Measurements from ENCODE around the gene PCDHGA1. TPM values are rescaled to one million over a fixed set of nuclear protein-coding genes. Genes with fewer than 3 reads are reported as not detected.
"Not testable (repeated sequence)": the region's sequence is repeated elsewhere in the genome, so short reads cannot be mapped to it uniquely, and the experiment has no call there.

The PCDHGA1 gene
- total RNA-seq, 1 experiment from 2014 or later = 0.63 TPM

GRCh38 chr5:141338538-141339306, 8.4 kb downstream of the PCDHGA1 start, which contains the start of gene PCDHGA2:
Gene PCDHGA2, plus strand, starts transcription at chr5:141338760.
- Histone ChIP-seq H2BK15ac (ENCODE audit: low read depth, low read length) (no peak within 1 kb of the TSS), H4K91ac (ENCODE audit: insufficient read length, low read depth, low read length) (no peak within 1 kb of the TSS), H3K9ac (ENCODE audit: extremely low read depth, insufficient read length, low read length) (no peak within 1 kb of the TSS), H4K20me1 (ENCODE audit: control insufficient read depth, insufficient read depth, insufficient read length) (no peaks in the 10 kb centered on the region), H3K27me3 (ENCODE audit: insufficient read depth, low read length) (no peaks in the 10 kb centered on the region), H2BK12ac (ENCODE audit: insufficient read length, low read depth, low read length) (no peak within 1 kb of the TSS), H3K4me1 (ENCODE audit: insufficient read depth, low read length) (no peaks in the 10 kb centered on the region), H3K23me2 (ENCODE audit: insufficient read length, low read depth, low read length, poor library complexity, severe bottlenecking) (no peaks in the 10 kb centered on the region), H3K4ac (ENCODE audit: low read depth, low read length) (no peak within 1 kb of the TSS), H4K8ac (replicated peaks; ENCODE audit: insufficient read length, low read depth, low read length) (no peak within 1 kb of the TSS), H3K9me3 (ENCODE audit: control insufficient read depth, low read depth, low read length) (peaks cover 17% of the 10 kb centered on the region), H2BK20ac (ENCODE audit: low read depth, low read length, poor library complexity, severe bottlenecking) (no peak within 1 kb of the TSS), H3K79me1 (ENCODE audit: insufficient read depth, low read depth, low read length, poor library complexity, severe bottlenecking) (no peaks in the 10 kb centered on the region), H2BK5ac (ENCODE audit: insufficient read length, low read length) (no peak within 1 kb of the TSS), H2AK5ac (ENCODE audit: insufficient read length, low read length) (no peak within 1 kb of the TSS), H3K79me2 (ENCODE audit: insufficient read depth, low read length) (no peaks in the 10 kb centered on the region), H2BK120ac (ENCODE audit: low read depth, low read length, poor library complexity, severe bottlenecking) (no peak within 1 kb of the TSS), H2AFZ (ENCODE audit: low read length) (no peak within 1 kb of the TSS), H3K18ac (ENCODE audit: insufficient read length, low read depth, low read length) (no peak within 1 kb of the TSS), H3T11ph (ENCODE audit: low read length) (no peak within 1 kb of the TSS), H3K27ac (ENCODE audit: insufficient read length, low read depth, low read length) (no peak within 1 kb of the TSS), H3K4me2 (ENCODE audit: insufficient read depth, insufficient read length, low read length) (no peak within 1 kb of the TSS), H3K23ac (ENCODE audit: insufficient read length, low read depth, low read length) (no peak within 1 kb of the TSS), H3K14ac (ENCODE audit: insufficient read depth, low read length) (no peak within 1 kb of the TSS), H3K56ac (ENCODE audit: insufficient read length, low read depth, low read length) (no peak within 1 kb of the TSS), H4K5ac (ENCODE audit: insufficient read length, low read depth, low read length) (no peak within 1 kb of the TSS)
- TF ChIP-seq CTCF (conservative IDR thresholded peaks at IDR 0.05) = peak; percentile 68
- WGBS (ENCODE audit: extremely low coverage, insufficient read length, low lambda C conversion rate) = no CpG with 5 or more reads among the region's 27 CpGs
- DNase-seq = peak; percentile 62
- Mint-ChIP-seq H3K36me3 (ENCODE audit: insufficient read depth in 1 of 3, low read depth in 3 of 3) (peaks cover 9 to 25% (median 20%) of the 10 kb centered on the region in 3 experiments), H3K4me3 (no peak within 1 kb of the TSS), H3K27me3 (ENCODE audit: low read depth) (peaks cover 10% of the 10 kb centered on the region), H3K9me3 (peaks cover 54 to 75% of the 10 kb centered on the region in 2 experiments), H3K27ac (no peak within 1 kb of the TSS), H3K4me1 (peaks cover 2 to 4% of the 10 kb centered on the region in 2 experiments; a peak in 2 of 4 replicates)

GRCh38 chr5:141340781-141341354, 10.6 kb downstream of the PCDHGA1 start:
- H3K23me2 ChIP-seq (ENCODE audit: insufficient read length, low read depth, low read length, poor library complexity, severe bottlenecking); H4K5ac ChIP-seq (ENCODE audit: insufficient read length, low read depth, low read length); H3K27me3 ChIP-seq (ENCODE audit: insufficient read depth, low read length); H3T11ph ChIP-seq (ENCODE audit: low read length); H3K4me1 Mint-ChIP-seq; H4K8ac ChIP-seq (replicated peaks; ENCODE audit: insufficient read length, low read depth, low read length); H3K27ac ChIP-seq (ENCODE audit: insufficient read length, low read depth, low read length); H2BK120ac ChIP-seq (ENCODE audit: low read depth, low read length, poor library complexity, severe bottlenecking); H3K4me2 ChIP-seq (ENCODE audit: insufficient read depth, insufficient read length, low read length); DNase-seq; H3K79me2 ChIP-seq (ENCODE audit: insufficient read depth, low read length); H4K91ac ChIP-seq (ENCODE audit: insufficient read length, low read depth, low read length); H2BK20ac ChIP-seq (ENCODE audit: low read depth, low read length, poor library complexity, severe bottlenecking); H3K9ac ChIP-seq (ENCODE audit: extremely low read depth, insufficient read length, low read length); H2BK12ac ChIP-seq (ENCODE audit: insufficient read length, low read depth, low read length); H2BK5ac ChIP-seq (ENCODE audit: insufficient read length, low read length); H4K20me1 ChIP-seq (ENCODE audit: control insufficient read depth, insufficient read depth, insufficient read length); H3K79me1 ChIP-seq (ENCODE audit: insufficient read depth, low read depth, low read length, poor library complexity, severe bottlenecking); H3K14ac ChIP-seq (ENCODE audit: insufficient read depth, low read length); H2AK5ac ChIP-seq (ENCODE audit: insufficient read length, low read length); H2AFZ ChIP-seq (ENCODE audit: low read length); H3K4ac ChIP-seq (ENCODE audit: low read depth, low read length); H3K4me3 Mint-ChIP-seq; H3K27ac Mint-ChIP-seq; H2BK15ac ChIP-seq (ENCODE audit: low read depth, low read length); H3K23ac ChIP-seq (ENCODE audit: insufficient read length, low read depth, low read length); H3K18ac ChIP-seq (ENCODE audit: insufficient read length, low read depth, low read length); H3K4me1 ChIP-seq (ENCODE audit: insufficient read depth, low read length); H3K56ac ChIP-seq (ENCODE audit: insufficient read length, low read depth, low read length): not testable (repeated sequence)
- H3K9me3 ChIP-seq (ENCODE audit: control insufficient read depth, low read depth, low read length) = peaks cover 25% of the 10 kb centered on the region
- WGBS (ENCODE audit: extremely low coverage, insufficient read length, low lambda C conversion rate) = no CpG with 5 or more reads among the region's 45 CpGs
- peaks cover 63 to 76% of the 10 kb centered on the region in 2 experiments for H3K9me3 Mint-ChIP-seq
- H3K36me3 Mint-ChIP-seq (ENCODE audit: insufficient read depth in 1 of 3, low read depth in 3 of 3) = peaks cover 17 to 42% (median 33%) of the 10 kb centered on the region in 3 experiments
- peaks cover 12% of the 10 kb centered on the region for H3K27me3 Mint-ChIP-seq (ENCODE audit: low read depth)
